HG02798 (cell line): Measurements from ENCODE around the gene BRF1.

Experiments
- ATAC-seq: cut with Tn5 transposase; IDR thresholded peaks from one replicate; pipeline ENCODE4 v1.9.1; 2021; ENCODE audit warnings: mild to moderate bottlenecking; ENCODE audit not compliant: unreplicated experiment, poor library complexity

Gene BRF1

DNA sequence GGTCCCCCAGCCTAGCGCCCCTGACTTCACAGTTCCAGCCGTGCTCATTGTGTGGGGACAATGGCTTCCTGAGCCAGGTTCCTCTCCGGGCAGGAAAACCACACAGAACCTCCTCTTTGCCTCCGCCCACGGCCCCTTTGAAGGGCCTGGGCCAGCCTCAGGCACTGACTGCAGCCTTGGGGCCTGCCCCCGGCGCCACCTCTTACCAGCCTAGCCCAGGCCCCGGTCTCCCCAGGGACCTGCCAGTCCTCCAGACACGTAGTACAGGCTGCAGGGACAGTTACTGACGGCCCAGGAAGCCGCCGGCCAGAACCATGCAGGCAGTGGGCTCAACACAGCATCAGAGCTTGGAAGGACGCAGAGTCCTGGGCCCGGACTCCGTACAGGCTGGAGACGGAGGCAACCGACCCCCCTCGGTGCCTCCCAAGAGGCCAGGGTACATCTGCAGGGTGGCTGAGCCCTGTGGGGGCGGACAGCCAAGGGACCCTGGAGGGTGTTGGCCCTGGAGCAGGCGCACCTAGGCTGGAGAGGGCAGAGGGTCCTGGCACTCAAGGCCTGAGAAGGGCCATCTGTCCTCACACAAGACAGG is 98.8 kb downstream of the BRF1 start:
- ATAC-seq = no peak

GRCh38 chr14:105201156-105201924 is 99.5 kb downstream of the BRF1 start:
- no peak for ATAC-seq

DNA sequence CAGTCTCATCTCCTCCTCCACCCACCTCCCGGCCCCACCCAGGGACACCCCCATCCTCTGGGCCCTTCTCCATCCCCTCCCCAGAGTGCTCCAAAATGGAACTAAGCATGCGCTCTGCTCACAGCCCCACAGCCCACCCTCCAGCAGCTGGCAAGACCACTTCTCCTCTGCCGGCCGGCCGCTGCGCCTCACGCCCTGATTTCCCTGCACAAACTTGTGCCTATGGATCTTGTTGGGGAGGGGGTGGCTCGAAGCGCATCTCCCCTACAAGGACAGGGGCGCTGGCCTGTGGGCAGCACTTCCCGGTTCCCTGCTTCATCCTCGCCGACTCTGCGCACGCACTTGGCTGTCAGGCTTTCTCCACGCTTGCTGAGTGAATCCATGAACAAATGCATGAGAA is 100.2 kb downstream of the BRF1 start:
- no peak for ATAC-seq

DNA sequence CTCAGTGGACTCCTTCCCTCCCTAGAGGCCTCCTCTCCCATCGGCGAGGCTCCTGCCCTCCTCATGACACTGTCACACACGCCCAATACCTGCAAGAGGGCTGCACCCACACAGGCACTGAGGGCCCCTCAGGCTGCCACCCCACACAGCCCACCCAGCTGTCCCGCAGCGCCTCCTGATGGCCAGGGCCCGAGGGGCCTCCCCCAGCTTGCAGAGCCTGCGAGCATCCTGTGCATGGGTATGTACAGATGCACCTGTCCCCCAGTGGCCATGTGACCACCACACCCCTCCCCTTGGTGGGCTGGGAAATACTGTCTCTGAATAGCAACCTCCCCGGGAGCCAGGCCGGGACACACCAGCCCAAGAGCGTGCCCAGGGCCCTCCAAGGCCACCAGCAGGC is 100.7 kb downstream of the BRF1 start:
- no peak for ATAC-seq

DNA sequence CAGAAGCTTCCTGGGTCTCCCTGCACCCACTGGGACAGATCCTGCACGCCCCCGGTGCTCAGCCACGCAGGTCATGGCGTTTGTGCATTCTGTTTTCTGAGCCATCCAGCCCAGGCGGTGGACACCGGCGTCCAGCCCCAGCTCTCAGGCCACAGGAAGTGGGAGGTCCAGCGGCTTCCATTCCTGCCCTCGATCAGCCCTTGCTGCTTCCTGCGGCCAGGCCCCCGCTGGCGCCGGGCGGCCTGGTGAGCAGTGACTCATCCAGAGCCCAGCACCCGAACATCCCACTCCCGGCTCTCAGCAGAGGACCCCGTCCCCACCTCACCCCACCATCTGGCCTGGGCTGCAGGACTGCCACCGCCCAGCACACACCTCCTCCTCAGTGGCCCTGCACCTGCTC is 101.7 kb downstream of the BRF1 start:
- ATAC-seq = no peak

GRCh38 chr14:105198588-105198987 is 102.2 kb downstream of the BRF1 start:
- ATAC-seq = no peak

DNA sequence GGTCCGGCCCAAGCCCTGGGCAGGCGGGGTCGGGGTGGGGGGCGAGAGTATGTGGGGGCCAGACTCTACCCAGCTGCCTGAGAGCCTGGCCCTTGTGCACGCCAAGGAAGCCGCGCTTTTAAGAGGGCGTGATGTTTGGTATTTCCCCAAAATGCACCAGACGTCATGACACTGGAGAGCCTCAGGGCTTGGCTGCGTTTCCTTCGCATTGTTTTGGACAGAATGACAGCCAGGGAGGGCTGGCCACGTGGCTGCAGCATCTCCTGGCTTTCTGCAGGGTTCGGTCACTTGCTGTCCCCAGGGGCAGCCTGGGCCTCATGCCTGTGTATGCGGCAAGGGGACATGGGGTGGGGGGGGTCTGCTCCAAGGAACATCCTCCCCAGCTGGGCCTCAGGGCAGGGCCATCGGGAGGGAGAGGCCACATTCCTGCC is 103.6 kb downstream of the BRF1 start:
- ATAC-seq = no peak

- ATAC-seq = no peak
Measured at GRCh38 chr14:105196265-105196960, 104.4 kb downstream of the BRF1 start.

- no peak for ATAC-seq
Measured at GRCh38 chr14:105195522-105196264, 105.1 kb downstream of the BRF1 start.

DNA sequence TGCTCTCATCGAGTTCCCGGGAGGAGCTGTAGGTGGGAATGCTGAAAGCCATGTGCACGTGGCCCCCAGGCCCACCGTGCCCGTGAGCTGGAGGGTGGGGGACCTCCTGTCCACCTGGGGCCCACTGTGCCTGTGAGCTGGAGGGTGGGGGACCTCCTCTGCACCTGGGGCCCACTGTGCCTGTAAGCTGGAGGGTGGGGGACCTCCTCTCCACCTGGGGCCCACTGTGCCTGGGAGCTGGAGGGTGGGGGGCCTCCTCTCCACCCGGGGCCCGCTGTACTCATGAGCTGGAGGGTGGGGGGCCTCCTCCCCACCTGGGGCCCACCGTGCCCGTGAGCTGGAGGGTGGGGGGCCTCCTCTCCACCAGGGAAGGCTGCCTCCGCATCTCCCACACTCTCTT is 105.8 kb downstream of the BRF1 start:
- no peak for ATAC-seq

GRCh38 chr14:105193916-105194782 is 106.7 kb downstream of the BRF1 start:
- ATAC-seq = no peak

- no peak for ATAC-seq
Measured at GRCh38 chr14:105192866-105193731, 107.7 kb downstream of the BRF1 start.

- ATAC-seq = no peak
Measured at GRCh38 chr14:105187935-105188524, 112.8 kb downstream of the BRF1 start.

- no peak for ATAC-seq
Measured at GRCh38 chr14:105187116-105187515, 113.7 kb downstream of the BRF1 start.

DNA sequence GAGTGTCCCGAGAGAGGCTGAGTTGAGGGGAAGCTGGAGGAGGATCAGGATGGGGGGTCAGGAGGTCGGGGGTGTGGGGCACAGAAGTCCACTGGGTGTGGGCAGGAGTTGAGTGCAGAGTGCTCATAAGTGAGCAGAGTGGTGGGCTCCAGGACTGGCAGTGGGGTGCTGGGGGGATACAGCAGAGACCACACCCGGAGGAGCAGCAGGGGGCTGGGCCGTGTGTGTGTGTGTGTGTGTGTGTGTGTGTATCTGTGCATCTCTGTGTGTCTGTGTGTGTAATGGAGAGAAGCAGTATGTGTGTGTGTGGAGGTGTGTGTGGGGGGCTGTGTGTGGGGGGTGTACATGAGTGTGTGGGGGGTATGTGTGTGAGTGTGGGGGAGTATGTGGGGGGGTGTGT is 114.8 kb downstream of the BRF1 start:
- ATAC-seq = no peak

- no peak for ATAC-seq
Measured at GRCh38 chr14:105185001-105185400, 115.8 kb downstream of the BRF1 start.

- no peak for ATAC-seq
Measured at GRCh38 chr14:105184461-105184860, 116.3 kb downstream of the BRF1 start.

DNA sequence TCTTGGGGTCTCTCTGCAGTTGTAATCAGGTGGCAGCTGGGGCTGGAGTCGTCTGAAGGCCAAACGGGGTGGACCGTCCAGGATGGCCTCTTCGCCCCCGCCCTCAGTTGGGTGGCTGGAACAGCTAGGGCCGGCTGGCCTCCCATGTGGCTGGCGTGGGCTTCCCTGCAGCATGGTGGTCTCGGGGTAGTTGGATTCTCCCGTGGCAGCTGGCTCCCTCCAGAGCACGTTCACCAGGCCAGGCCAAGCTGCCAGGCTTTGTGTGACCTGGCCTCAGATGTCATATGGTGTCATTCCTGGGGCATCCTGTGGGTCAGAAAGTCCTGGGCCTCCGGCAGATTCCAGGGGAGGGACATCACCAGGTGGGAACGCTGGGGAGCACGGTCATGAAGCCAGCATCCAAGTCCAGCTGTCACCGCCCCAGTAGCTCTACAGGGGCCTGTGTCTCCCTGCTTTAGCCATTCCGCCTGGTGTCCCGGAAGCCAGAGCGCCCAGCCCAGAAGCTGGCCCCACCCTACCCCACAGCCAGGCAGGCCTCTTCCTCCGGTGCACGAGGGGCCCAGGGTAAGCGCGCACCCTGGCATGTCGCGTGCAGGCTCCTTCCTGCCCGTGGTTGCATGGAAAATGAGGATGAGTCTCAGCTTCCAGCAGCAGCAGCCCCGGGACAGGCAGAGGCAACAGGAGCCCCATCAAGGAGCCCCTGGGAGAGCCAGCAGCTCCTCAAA is 118.3 kb downstream of the BRF1 start:
- no peak for ATAC-seq
